ENCODE measurements around the gene SLC24A3.

GRCh38 chr20:19765913-19766312 is 553.5 kb downstream of the SLC24A3 start:
- TF ChIP-seq, protein P1, sequence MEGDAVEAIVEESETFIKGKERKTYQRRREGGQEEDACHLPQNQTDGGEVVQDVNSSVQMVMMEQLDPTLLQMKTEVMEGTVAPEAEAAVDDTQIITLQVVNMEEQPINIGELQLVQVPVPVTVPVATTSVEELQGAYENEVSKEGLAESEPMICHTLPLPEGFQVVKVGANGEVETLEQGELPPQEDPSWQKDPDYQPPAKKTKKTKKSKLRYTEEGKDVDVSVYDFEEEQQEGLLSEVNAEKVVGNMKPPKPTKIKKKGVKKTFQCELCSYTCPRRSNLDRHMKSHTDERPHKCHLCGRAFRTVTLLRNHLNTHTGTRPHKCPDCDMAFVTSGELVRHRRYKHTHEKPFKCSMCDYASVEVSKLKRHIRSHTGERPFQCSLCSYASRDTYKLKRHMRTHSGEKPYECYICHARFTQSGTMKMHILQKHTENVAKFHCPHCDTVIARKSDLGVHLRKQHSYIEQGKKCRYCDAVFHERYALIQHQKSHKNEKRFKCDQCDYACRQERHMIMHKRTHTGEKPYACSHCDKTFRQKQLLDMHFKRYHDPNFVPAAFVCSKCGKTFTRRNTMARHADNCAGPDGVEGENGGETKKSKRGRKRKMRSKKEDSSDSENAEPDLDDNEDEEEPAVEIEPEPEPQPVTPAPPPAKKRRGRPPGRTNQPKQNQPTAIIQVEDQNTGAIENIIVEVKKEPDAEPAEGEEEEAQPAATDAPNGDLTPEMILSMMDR (tag by site-specific recombination; IDR thresholded peaks at IDR 0.05) = no peak
- TF ChIP-seq ZNF121 (tag by site-specific recombination; IDR thresholded peaks at IDR 0.05) (no peak), ZNF138 (tag by site-specific recombination; IDR thresholded peaks at IDR 0.05; ENCODE audit: borderline replicate concordance) (no peak)
